Body of pancreas (tissue), 4 donors: ENCODE measurements around the gene TRAF3. TPM values are rescaled to one million over a fixed set of nuclear protein-coding genes. Genes with fewer than 3 reads are reported as not detected.

Source experiments
- ATAC-seq: fragments of 150-250 bp; one replicate; pipeline ENCODE4 v1.9.1; 2016
- DNase-seq, 4 donors: peaks; one replicate each; pipeline ENCODE4 v3.0.0-alpha.2; 2019
- H3K27ac ChIP-seq, 4 donors: fragments of 200-600 bp; sonication (generic); 1 replicate in 3 of 4; 2 replicates in 1 of 4; pipeline versions ENCODE4 v1.5.1 to v1.6.1; 2016 to 2019; ENCODE audit warnings: mild to moderate bottlenecking in 1 of 4, mixed read lengths in 1 of 4, moderate library complexity in 1 of 4
- H3K27me3 ChIP-seq, 2 donors: fragments of 200-600 bp; sonication (generic); one replicate each; pipeline ENCODE4 v1.6.0; 2016; ENCODE audit warnings: mild to moderate bottlenecking in 1 of 2
- H3K36me3 ChIP-seq, 2 donors: fragments of 200-600 bp; sonication (generic); replicated peaks in 1 of 2; 2 replicates each; pipeline ENCODE4 v1.5.1; 2016; ENCODE audit warnings: low read depth in 2 of 2; ENCODE audit not compliant: insufficient read depth in 1 of 2
- H3K4me1 ChIP-seq: fragments of 200-600 bp; sonication (generic); one replicate; pipeline ENCODE4 v1.6.0; 2016
- H3K4me3 ChIP-seq, 2 donors: fragments of 200-600 bp; sonication (generic); 1 replicate in 1 of 2; 2 replicates in 1 of 2; pipeline ENCODE4 v1.5.1; 2016 to 2019
- H3K9me3 ChIP-seq, 3 donors: fragments of 200-600 bp; sonication (generic); 1 replicate in 2 of 3; 2 replicates in 1 of 3; pipeline ENCODE4 v1.5.1; 2016
- CTCF ChIP-seq, 7 experiments: fragments of 450-650 bp in 4 of 7; fragments of 200-600 bp in 3 of 7; sonication (generic) in 3 of 7; IDR thresholded peaks; one replicate each; pipeline ENCODE4 v1.5.1; 2016 to 2019; ENCODE audit warnings: antibody characterized with exemption in 7 of 7
- POLR2A ChIP-seq, 3 donors: fragments of 450-650 bp; IDR thresholded peaks; one replicate each; pipeline ENCODE4 v1.6.1; 2016; ENCODE audit warnings: antibody characterized with exemption in 3 of 3, mild to moderate bottlenecking in 2 of 3
- WGBS, 2 donors: methylation state at CpG; one replicate each; pipeline ENCODE4 v1.1.5; 2017; 5-methylcytosine and 5-hydroxymethylcytosine counted together
- intact Hi-C: fragments of 100-400 bp; cut with DNase I; formaldehyde crosslinking; loops from one replicate; pipeline ENCODE4 v1.15.1; 2023
- total RNA-seq, 2 donors: library from RNA; depleted of rRNA; stranded (reverse); fragments of >200 nt; gene quantifications; one replicate each; pipeline ENCODE4 v1.1.0, GENCODE V29; 2016

Gene TRAF3
- total RNA-seq, 2 donors from 2014 or later = 10.4 to 22.7 TPM

GRCh38 chr14:102911991-102912761 lies 134.9 kb downstream of the TRAF3 start:
- intact Hi-C loops = no loop called here
- no peaks in the 10 kb centered on the region for H3K4me1 ChIP-seq
- no peak overlapping the region for H3K4me3 ChIP-seq
- H3K27ac ChIP-seq = no peak overlapping the region
- ATAC-seq (no peak), DNase-seq (no peak)
- no peaks in the 10 kb centered on the region for H3K27me3 ChIP-seq
- WGBS, 2 donors = 90 to 100% methylated on average over 4 to 18 of the region's 21 CpGs
- no peaks in the 10 kb centered on the region for H3K36me3 ChIP-seq
- TF ChIP-seq CTCF (IDR thresholded peaks at IDR 0.05) (no peak), POLR2A (IDR thresholded peaks at IDR 0.05) (no peak)
- H3K9me3 ChIP-seq = no peaks in the 10 kb centered on the region

GRCh38 chr14:102913341-102914211 lies 136.3 kb downstream of the TRAF3 start:
- intact Hi-C loops = no loop called here
- TF ChIP-seq CTCF (IDR thresholded peaks at IDR 0.05) (no peak), POLR2A (IDR thresholded peaks at IDR 0.05) (no peak)
- Histone ChIP-seq H3K4me1 (no peaks in the 10 kb centered on the region), H3K36me3 (no peaks in the 10 kb centered on the region), H3K27ac (no peak overlapping the region), H3K4me3 (no peak overlapping the region), H3K9me3 (no peaks in the 10 kb centered on the region), H3K27me3 (no peaks in the 10 kb centered on the region)
- ATAC-seq = no peak
- no peak for DNase-seq
- WGBS, 2 donors = 85 to 93% methylated on average over 17 to 26 of the region's 28 CpGs

- Histone ChIP-seq H3K36me3 (no peaks in the 10 kb centered on the region), H3K4me3 (no peak overlapping the region), H3K4me1 (no peaks in the 10 kb centered on the region), H3K9me3 (no peaks in the 10 kb centered on the region), H3K27me3 (no peaks in the 10 kb centered on the region), H3K27ac (no peak overlapping the region)
- DNase-seq = no peak
- 76% methylated on average over 26 of the region's 26 CpGs; no CpG with 5 or more reads in 1 of the 2 donors for WGBS, 2 donors
- intact Hi-C loops = no loop called here
- TF ChIP-seq CTCF (IDR thresholded peaks at IDR 0.05) (no peak), POLR2A (IDR thresholded peaks at IDR 0.05) (no peak)
- ATAC-seq = no peak
Measured at GRCh38 chr14:102914474-102915291, 137.4 kb downstream of the TRAF3 start.

GRCh38 chr14:102915292-102916110 lies 138.3 kb downstream of the TRAF3 start:
- DNase-seq (no peak), ATAC-seq (no peak)
- WGBS, 2 donors = 63 to 65% methylated on average over 12 to 19 of the region's 19 CpGs
- H3K27me3 ChIP-seq = no peaks in the 10 kb centered on the region
- no peak overlapping the region for H3K4me3 ChIP-seq
- no peaks in the 10 kb centered on the region for H3K36me3 ChIP-seq
- intact Hi-C loops = no loop called here
- H3K4me1 ChIP-seq = no peaks in the 10 kb centered on the region
- no peaks in the 10 kb centered on the region for H3K9me3 ChIP-seq
- TF ChIP-seq POLR2A (IDR thresholded peaks at IDR 0.05) (no peak), CTCF (IDR thresholded peaks at IDR 0.05) (no peak)
- H3K27ac ChIP-seq = no peak overlapping the region
